ENCODE data around the gene OPHN1. TPM values are rescaled to one million over a fixed set of nuclear protein-coding genes. Genes with fewer than 3 reads are reported as not detected.

Gene OPHN1
- polyA plus RNA-seq, 1 experiment = 5.9 TPM

- CTCF ChIA-PET = no interaction called here
- DNase-seq (ENCODE audit: low read depth) = no peak
- H3K36me3 ChIP-seq (ENCODE audit: control insufficient read depth, insufficient read depth, low read length) = no peaks in the 10 kb centered on the region
- TF ChIP-seq, protein P1, sequence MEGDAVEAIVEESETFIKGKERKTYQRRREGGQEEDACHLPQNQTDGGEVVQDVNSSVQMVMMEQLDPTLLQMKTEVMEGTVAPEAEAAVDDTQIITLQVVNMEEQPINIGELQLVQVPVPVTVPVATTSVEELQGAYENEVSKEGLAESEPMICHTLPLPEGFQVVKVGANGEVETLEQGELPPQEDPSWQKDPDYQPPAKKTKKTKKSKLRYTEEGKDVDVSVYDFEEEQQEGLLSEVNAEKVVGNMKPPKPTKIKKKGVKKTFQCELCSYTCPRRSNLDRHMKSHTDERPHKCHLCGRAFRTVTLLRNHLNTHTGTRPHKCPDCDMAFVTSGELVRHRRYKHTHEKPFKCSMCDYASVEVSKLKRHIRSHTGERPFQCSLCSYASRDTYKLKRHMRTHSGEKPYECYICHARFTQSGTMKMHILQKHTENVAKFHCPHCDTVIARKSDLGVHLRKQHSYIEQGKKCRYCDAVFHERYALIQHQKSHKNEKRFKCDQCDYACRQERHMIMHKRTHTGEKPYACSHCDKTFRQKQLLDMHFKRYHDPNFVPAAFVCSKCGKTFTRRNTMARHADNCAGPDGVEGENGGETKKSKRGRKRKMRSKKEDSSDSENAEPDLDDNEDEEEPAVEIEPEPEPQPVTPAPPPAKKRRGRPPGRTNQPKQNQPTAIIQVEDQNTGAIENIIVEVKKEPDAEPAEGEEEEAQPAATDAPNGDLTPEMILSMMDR (IDR thresholded peaks at IDR 0.05; ENCODE audit: insufficient read depth, low read depth, low read length) = no peak
- POLR2A ChIA-PET = no interaction called here
- no peak overlapping the region for H3K4me3 ChIP-seq (ENCODE audit: low read depth, low read length)
- no peaks in the 10 kb centered on the region for H3K27me3 ChIP-seq (ENCODE audit: control insufficient read depth, insufficient read depth, low read length)
Measured at GRCh38 chrX:68234171-68234910, 199.0 kb downstream of the OPHN1 start.

DNA sequence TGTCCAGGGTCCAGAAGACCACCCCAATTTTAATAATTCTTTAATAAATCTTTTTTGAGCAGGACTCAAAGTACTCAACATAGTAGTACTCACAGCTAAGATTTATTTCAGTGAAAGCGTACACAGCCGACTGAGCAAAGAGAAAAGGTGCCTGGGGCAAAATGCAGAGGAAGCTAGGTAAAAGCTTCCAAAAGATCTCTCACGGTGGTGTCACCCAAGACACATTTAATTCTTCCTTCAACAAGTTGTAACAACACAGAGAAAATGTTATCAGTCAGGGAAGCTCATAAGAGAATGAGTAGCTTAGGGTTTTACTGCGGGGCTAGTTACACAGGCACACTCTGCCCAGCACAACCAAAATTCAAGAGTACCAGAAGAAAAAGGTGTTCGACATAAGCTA lies 201.1 kb downstream of the OPHN1 start:
- no peaks in the 10 kb centered on the region for H3K36me3 ChIP-seq (ENCODE audit: control insufficient read depth, insufficient read depth, low read length)
- no peak overlapping the region for H3K4me3 ChIP-seq (ENCODE audit: low read depth, low read length)
- ChIA-PET CTCF (no interaction called here), POLR2A (no interaction called here)
- TF ChIP-seq, protein P1 (IDR thresholded peaks at IDR 0.05; ENCODE audit: insufficient read depth, low read depth, low read length) = no peak
- DNase-seq (ENCODE audit: low read depth) = no peak
- H3K27me3 ChIP-seq (ENCODE audit: control insufficient read depth, insufficient read depth, low read length) = no peaks in the 10 kb centered on the region

GRCh38 chrX:68209008-68209407 lies 224.3 kb downstream of the OPHN1 start:
- Histone ChIP-seq H3K36me3 (ENCODE audit: control insufficient read depth, insufficient read depth, low read length) (no peaks in the 10 kb centered on the region), H3K27me3 (ENCODE audit: control insufficient read depth, insufficient read depth, low read length) (no peaks in the 10 kb centered on the region), H3K4me3 (ENCODE audit: low read depth, low read length) (no peak overlapping the region)
- ChIA-PET POLR2A (no interaction called here), CTCF (no interaction called here)
- TF ChIP-seq, protein P1 (IDR thresholded peaks at IDR 0.05; ENCODE audit: insufficient read depth, low read depth, low read length) = no peak
- DNase-seq (ENCODE audit: low read depth) = no peak

DNA sequence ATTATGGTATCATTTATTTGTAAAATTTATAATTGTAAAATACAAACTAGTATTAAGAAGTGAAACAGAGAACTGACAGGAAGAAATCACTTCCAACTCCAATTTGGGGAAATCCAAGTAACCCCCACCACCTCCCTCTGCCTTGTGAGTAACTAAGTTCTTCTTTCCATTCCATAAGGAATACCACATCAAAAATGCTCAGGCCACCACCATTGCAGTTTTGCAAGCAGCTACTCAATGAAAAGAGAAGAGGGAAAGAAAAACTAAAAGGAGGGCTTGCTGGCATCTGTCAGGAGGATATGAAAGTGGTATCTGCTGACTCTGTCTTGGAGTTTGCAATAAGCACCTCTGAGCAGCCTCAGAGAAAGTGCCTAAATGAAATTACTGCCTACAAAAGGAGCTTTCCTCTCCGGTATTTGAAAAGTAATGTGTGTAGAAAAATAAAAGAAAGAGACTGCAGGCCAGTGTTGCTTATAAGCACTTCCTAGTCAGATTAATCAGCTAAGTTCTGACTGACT lies 228.7 kb downstream of the OPHN1 start:
- Histone ChIP-seq H3K4me3 (ENCODE audit: low read depth, low read length) (no peak overlapping the region), H3K27me3 (ENCODE audit: control insufficient read depth, insufficient read depth, low read length) (no peaks in the 10 kb centered on the region), H3K36me3 (ENCODE audit: control insufficient read depth, insufficient read depth, low read length) (no peaks in the 10 kb centered on the region)
- ChIA-PET POLR2A (no interaction called here), CTCF (no interaction called here)
- TF ChIP-seq, protein P1 (IDR thresholded peaks at IDR 0.05; ENCODE audit: insufficient read depth, low read depth, low read length) = no peak
- DNase-seq (ENCODE audit: low read depth) = no peak

DNA sequence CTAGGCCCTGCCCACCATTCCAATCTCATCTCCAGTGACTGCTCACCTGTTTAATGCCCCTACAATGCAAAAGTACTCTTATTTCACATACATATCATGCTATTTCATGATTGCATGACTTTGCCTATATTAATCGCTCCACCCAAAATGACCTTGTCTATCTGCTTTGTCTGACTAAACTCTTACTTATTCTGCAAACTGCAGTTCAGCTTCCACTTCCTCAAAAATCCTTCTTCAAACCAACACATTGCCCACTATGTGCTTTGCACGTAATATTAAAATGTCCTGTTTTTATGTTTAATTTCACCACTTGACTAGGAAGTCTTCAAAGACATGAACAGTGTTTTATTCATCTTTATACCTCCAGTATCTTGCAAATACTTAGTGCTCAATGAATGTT lies 229.6 kb downstream of the OPHN1 start:
- Histone ChIP-seq H3K27me3 (ENCODE audit: control insufficient read depth, insufficient read depth, low read length) (no peaks in the 10 kb centered on the region), H3K36me3 (ENCODE audit: control insufficient read depth, insufficient read depth, low read length) (no peaks in the 10 kb centered on the region), H3K4me3 (ENCODE audit: low read depth, low read length) (no peak overlapping the region)
- no peak for DNase-seq (ENCODE audit: low read depth)
- TF ChIP-seq, protein P1 (IDR thresholded peaks at IDR 0.05; ENCODE audit: insufficient read depth, low read depth, low read length) = no peak
- POLR2A ChIA-PET = no interaction called here
- CTCF ChIA-PET = no interaction called here

Data from BJ (cell line).